ENCODE data around the gene CCL18. TPM values are rescaled to one million over a fixed set of nuclear protein-coding genes. Genes with fewer than 3 reads are reported as not detected.

The CCL18 gene
- not detected in 2 replicates for total RNA-seq (2021)
- long read RNA-seq: 0 reads

- DNase-seq: no peak
- H3K23me2 ChIP-seq (ENCODE audit: insufficient read length, low read depth, low read length, poor library complexity, severe bottlenecking): no peaks in the 10 kb centered on the region
- H3K4ac ChIP-seq (ENCODE audit: low read depth, low read length): no peak within 1 kb of the TSS
- no peak within 1 kb of the TSS for H4K8ac ChIP-seq (replicated peaks; ENCODE audit: insufficient read length, low read depth, low read length)
- H3K9ac ChIP-seq (ENCODE audit: extremely low read depth, insufficient read length, low read length): no peak within 1 kb of the TSS
- no peak within 1 kb of the TSS for H4K5ac ChIP-seq (ENCODE audit: insufficient read length, low read depth, low read length)
- no peak within 1 kb of the TSS for H2BK12ac ChIP-seq (ENCODE audit: insufficient read length, low read depth, low read length)
- H3K27me3 Mint-ChIP-seq (ENCODE audit: low read depth): peaks cover 2% of the 10 kb centered on the region
- no peak within 1 kb of the TSS for H2BK120ac ChIP-seq (ENCODE audit: low read depth, low read length, poor library complexity, severe bottlenecking)
- H3K79me1 ChIP-seq (ENCODE audit: insufficient read depth, low read depth, low read length, poor library complexity, severe bottlenecking): no peaks in the 10 kb centered on the region
- no peaks in the 10 kb centered on the region for H3K9me3 ChIP-seq (ENCODE audit: control insufficient read depth, low read depth, low read length)
- no peak within 1 kb of the TSS for H2BK5ac ChIP-seq (ENCODE audit: insufficient read length, low read length)
- H3K9me3 Mint-ChIP-seq: no peaks in the 10 kb centered on the region; a peak in 3 of 5 replicates
- no peak within 1 kb of the TSS for H3K4me3 Mint-ChIP-seq
- no peaks in the 10 kb centered on the region for H4K20me1 ChIP-seq (ENCODE audit: control insufficient read depth, insufficient read depth, insufficient read length)
- no peak within 1 kb of the TSS; the same call in 1 of the 2 replicates for H3K14ac ChIP-seq (ENCODE audit: insufficient read depth, low read length)
- H3K4me1 Mint-ChIP-seq: peaks cover 0 to 3% of the 10 kb centered on the region in 2 experiments; a peak in 1 of 4 replicates
- TF ChIP-seq CTCF (conservative IDR thresholded peaks at IDR 0.05): no peak
- no peak within 1 kb of the TSS for H2AK5ac ChIP-seq (ENCODE audit: insufficient read length, low read length)
- H2AFZ ChIP-seq (ENCODE audit: low read length): no peak within 1 kb of the TSS
- no peak within 1 kb of the TSS for H3K18ac ChIP-seq (ENCODE audit: insufficient read length, low read depth, low read length)
- H3K36me3 Mint-ChIP-seq (ENCODE audit: insufficient read depth in 1 of 3, low read depth in 3 of 3): 0 out of 7 replicates have a peak, but pooled peaks cover 0 to 2% (median 0%) of the 10 kb centered on the region in 3 experiments
- no peak within 1 kb of the TSS; a peak in 1 of 7 replicates for H3K27ac Mint-ChIP-seq
- no peaks in the 10 kb centered on the region for H3K27me3 ChIP-seq (ENCODE audit: insufficient read depth, low read length)
- no CpG with 5 or more reads among the region's 5 CpGs for WGBS (ENCODE audit: extremely low coverage, insufficient read length, low lambda C conversion rate)
- H3T11ph ChIP-seq (ENCODE audit: low read length): no peak within 1 kb of the TSS
- no peaks in the 10 kb centered on the region for H3K79me2 ChIP-seq (ENCODE audit: insufficient read depth, low read length)
- no peak within 1 kb of the TSS for H3K23ac ChIP-seq (ENCODE audit: insufficient read length, low read depth, low read length)
- H3K56ac ChIP-seq (ENCODE audit: insufficient read length, low read depth, low read length): no peak within 1 kb of the TSS
- no peak within 1 kb of the TSS for H3K27ac ChIP-seq (ENCODE audit: insufficient read length, low read depth, low read length)
- no peaks in the 10 kb centered on the region for H3K4me1 ChIP-seq (ENCODE audit: insufficient read depth, low read length)
- H2BK20ac ChIP-seq (ENCODE audit: low read depth, low read length, poor library complexity, severe bottlenecking): no peak within 1 kb of the TSS
- no peak within 1 kb of the TSS for H4K91ac ChIP-seq (ENCODE audit: insufficient read length, low read depth, low read length)
- no peak within 1 kb of the TSS for H2BK15ac ChIP-seq (ENCODE audit: low read depth, low read length)
- no peak within 1 kb of the TSS for H3K4me2 ChIP-seq (ENCODE audit: insufficient read depth, insufficient read length, low read length)
These were observed at the start of gene CCL18 for GRCh38 chr17:36063786-36064541. Gene CCL18 (plus strand): TSS chr17:36064272. CDS start chr17:36064343, 71 bp downstream.
